IPS-18c (cell line): Measurements from ENCODE around the gene ZNG1B.
"Not testable (repeated sequence)": the region's sequence is repeated elsewhere in the genome, so short reads cannot be mapped to it uniquely, and the experiment has no call there.

Experiments
- H3K4me3 ChIP-seq: 2 replicates; pipeline ENCODE4 v1.7.0; 2013; ENCODE audit warnings: low read depth, mild to moderate bottlenecking, low read length, moderate library complexity; ENCODE audit not compliant: insufficient read depth
- H3K9me3 ChIP-seq: one replicate; pipeline ENCODE4 v1.6.1; 2013; ENCODE audit warnings: mild to moderate bottlenecking, low read length, moderate library complexity; ENCODE audit not compliant: control insufficient read depth, insufficient read depth

The ZNG1B gene

DNA sequence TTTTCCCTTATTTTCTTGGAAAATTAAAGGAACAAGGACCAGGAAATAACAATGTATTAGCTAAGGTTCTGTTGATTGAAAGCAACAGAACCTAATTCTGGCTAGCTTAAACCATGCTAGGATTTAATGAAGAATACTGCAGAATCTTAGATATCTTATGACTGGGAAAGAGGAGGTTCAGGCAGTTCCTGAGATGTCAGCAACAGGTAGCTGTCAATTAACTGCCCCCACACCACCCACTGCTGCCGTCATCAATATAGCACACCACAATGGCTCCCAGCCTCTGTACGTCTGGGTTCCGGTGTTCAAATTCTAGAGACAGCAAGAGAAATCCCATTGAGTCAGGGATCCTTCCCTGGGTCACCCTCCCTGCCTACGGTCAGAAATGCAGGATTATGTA lies 95.5 kb downstream of the ZNG1B start:
- not testable (repeated sequence) for H3K4me3 ChIP-seq

DNA sequence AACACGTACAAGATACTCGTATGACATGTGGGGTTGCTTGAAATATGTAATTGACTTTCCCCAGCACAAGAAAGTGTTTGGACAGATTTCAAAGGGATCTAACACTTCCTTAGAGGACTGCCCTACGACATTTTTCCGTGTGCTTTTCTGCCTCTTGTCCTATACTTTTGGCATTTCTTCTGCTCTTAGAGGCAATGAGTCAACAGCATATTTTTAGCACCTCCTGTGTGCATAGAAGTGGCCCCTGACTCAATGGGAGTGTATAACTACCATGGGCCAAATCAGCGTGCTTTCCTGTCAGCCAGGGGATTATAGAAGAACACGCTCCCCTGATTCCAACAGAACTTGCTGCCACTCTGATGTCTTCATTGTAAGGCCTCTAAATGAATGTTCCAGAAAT lies 99.1 kb downstream of the ZNG1B start:
- H3K9me3 ChIP-seq, H3K4me3 ChIP-seq: not testable (repeated sequence)

More for the DNA sequence above, 95.5 kb downstream of the ZNG1B start:
- not testable (repeated sequence) for H3K9me3 ChIP-seq

DNA sequence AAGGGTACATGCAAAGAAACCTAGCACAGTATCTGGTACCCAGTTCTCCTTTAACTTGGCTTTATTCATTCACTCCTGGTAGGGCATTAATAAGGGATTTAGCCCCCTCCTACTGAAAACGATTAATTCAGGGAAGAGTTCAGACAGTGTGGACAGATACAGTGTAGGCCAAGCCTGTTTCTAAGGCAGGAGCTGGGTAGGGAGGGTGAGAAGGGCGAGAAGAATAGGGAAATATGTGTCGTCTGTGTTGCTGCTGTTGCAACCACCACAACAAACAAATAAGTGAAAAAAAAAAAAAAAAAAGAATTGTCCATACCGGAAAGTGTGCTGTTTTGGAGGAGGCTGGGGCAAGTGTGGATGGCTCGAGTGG lies 103.3 kb downstream of the ZNG1B start:
- H3K9me3 ChIP-seq, H3K4me3 ChIP-seq: not testable (repeated sequence)

DNA sequence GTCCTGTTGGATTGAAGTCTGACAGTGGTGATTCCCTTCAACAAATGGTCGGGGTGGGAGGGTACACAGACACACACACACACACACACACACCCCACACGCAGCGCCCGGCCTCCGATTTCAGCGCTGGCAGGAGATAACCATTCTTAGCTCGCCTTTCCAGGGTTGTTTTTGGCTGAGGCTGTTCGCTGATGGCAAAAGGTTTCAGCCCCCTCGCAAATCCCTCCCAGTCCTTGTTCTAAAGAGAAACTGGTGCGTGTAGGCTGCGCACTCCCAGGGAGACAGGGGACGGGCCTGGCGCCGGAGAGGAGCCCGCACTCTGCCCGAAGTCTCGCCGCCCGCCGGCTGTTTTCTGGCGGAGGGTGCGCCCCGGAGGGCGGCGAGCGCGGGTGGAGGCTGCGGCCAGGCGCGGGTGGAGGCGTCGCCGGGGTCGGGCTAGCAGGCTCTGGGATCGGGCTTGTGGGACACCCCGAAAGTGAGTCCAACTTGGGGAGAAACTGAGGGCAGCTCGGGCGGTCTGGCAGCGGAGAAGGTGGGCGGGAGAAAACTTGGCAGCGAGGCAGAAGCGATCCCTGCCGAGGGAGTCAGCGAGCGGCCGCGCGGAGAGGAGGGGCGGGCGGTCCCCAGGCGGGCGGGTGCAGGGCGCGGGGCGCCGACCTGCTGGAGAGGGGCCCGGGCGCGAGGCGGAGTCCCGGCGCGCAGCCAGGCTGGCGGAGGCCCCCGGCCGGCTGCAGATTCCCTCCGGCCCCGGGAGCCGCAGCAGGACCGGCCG lies 103.9 kb downstream of the ZNG1B start:
- peak overlapping the region; percentile 43; the same call in 1 of the 2 replicates for H3K4me3 ChIP-seq

DNA sequence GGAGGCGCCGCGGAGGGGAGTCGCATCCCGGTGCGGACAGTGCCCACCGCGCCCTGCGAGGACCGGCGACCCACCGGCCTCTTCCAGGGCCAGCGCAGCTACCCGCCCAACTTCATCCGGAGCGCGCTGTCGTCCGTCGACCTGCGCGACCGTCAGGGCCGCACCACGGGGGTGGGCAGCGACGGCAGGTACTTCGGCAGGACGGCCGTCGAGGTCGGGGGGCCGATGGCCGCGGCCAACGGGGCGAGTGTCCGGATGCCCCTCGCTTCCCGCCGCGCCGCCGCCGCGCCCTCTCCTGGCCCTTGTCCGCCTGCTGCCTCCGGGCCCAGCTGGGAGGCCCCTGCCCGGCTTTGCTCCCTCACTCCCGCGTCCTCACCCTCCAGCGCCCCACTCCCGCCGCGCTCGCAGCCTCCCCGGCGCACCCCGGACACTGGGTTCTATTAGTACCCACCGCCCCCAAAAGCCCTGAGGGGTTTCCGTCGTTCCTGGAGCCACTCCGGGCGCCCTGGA lies 104.5 kb downstream of the ZNG1B start:
- H3K4me3 ChIP-seq = peak overlapping the region; percentile 43; the same call in 1 of the 2 replicates
- H3K9me3 ChIP-seq = not testable (repeated sequence)

More for the DNA sequence above, 103.9 kb downstream of the ZNG1B start:
- not testable (repeated sequence) for H3K9me3 ChIP-seq

DNA sequence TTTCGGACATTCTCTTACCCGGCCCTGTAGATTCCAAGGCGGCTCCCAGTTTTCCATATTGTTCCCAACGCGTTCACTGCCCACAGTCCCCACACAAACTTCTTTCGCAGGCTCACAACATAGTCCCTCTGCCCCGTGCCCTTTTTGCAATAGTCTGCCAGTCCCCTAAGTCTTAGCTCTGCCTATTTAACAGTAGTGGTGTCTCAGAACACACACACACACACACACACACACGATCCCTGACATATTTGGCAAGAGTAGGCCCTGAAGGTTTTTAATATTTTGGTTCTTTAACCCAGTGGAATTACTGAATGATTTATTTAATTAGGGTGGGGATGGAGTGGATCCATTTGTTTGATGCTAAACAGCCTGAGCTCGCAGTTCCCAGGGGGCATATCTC lies 105.0 kb downstream of the ZNG1B start:
- not testable (repeated sequence) for H3K9me3 ChIP-seq, H3K4me3 ChIP-seq
